NB4 (cell line): Measurements from ENCODE around the gene SYTL3.

Experiments
- CTCF ChIP-seq: IDR thresholded peaks from one replicate; pipeline ENCODE4 v1.5.1; 2012; ENCODE audit warnings: low read depth, low read length
- MAX ChIP-seq: IDR thresholded peaks from 2 replicates; pipeline ENCODE4 v1.6.1; 2011; ENCODE audit warnings: low read depth, low read length
- MYC ChIP-seq: IDR thresholded peaks from 2 replicates; pipeline ENCODE4 v1.6.1; 2011; ENCODE audit warnings: low read depth, low read length
- POLR2A ChIP-seq: IDR thresholded peaks from 2 replicates; pipeline ENCODE4 v1.6.1; 2011; ENCODE audit warnings: mild to moderate bottlenecking; ENCODE audit not compliant: insufficient read length; ENCODE audit errors: extremely low read depth

GRCh38 chr6:158783851-158784250 is 134.0 kb downstream of the SYTL3 start:
- TF ChIP-seq CTCF (no peak), POLR2A (no peak), MYC (no peak), MAX (no peak)
